ENCODE measurements around the gene ZNF423.

The ZNF423 gene

GRCh38 chr16:49786926-49787557 is 68.9 kb downstream of the ZNF423 start:
- TF ChIP-seq CTCF (IDR thresholded peaks at IDR 0.05; ENCODE audit: insufficient read depth, missing control alignments), result no peak
- no peak for DNase-seq (ENCODE audit: insufficient read length, low spot score)
- no peak for FAIRE-seq

- TF ChIP-seq CTCF (IDR thresholded peaks at IDR 0.05; ENCODE audit: insufficient read depth, missing control alignments), result no peak
- no peak for FAIRE-seq
- DNase-seq (ENCODE audit: insufficient read length, low spot score), result no peak
Measured at GRCh38 chr16:49785970-49786369, 69.9 kb downstream of the ZNF423 start.

- no peak for DNase-seq (ENCODE audit: insufficient read length, low spot score)
- TF ChIP-seq CTCF (IDR thresholded peaks at IDR 0.05; ENCODE audit: insufficient read depth, missing control alignments), result no peak
Measured at GRCh38 chr16:49782405-49782804, 73.5 kb downstream of the ZNF423 start.

GRCh38 chr16:49781401-49781800 is 74.5 kb downstream of the ZNF423 start:
- DNase-seq (ENCODE audit: insufficient read length, low spot score), result no peak
- TF ChIP-seq CTCF (IDR thresholded peaks at IDR 0.05; ENCODE audit: insufficient read depth, missing control alignments), result no peak
- no peak for FAIRE-seq

More at GRCh38 chr16:49782405-49782804, 73.5 kb downstream of the ZNF423 start:
- FAIRE-seq, result no peak

- DNase-seq (ENCODE audit: insufficient read length, low spot score) (no peak), FAIRE-seq (no peak)
- no peak for TF ChIP-seq CTCF (IDR thresholded peaks at IDR 0.05; ENCODE audit: insufficient read depth, missing control alignments)
Measured at GRCh38 chr16:49780433-49780832, 75.5 kb downstream of the ZNF423 start.

- FAIRE-seq, result no peak
- no peak for DNase-seq (ENCODE audit: insufficient read length, low spot score)
- TF ChIP-seq CTCF (IDR thresholded peaks at IDR 0.05; ENCODE audit: insufficient read depth, missing control alignments), result no peak
Measured at GRCh38 chr16:49779979-49780378, 75.9 kb downstream of the ZNF423 start.

GRCh38 chr16:49778202-49778930 is 77.5 kb downstream of the ZNF423 start:
- DNase-seq (ENCODE audit: insufficient read length, low spot score) (no peak), FAIRE-seq (no peak)
- TF ChIP-seq CTCF (IDR thresholded peaks at IDR 0.05; ENCODE audit: insufficient read depth, missing control alignments), result no peak
